RWPE2 (cell line): ENCODE data around the gene FAM89A.

Experiments used
- ATAC-seq: fragments of 200-7000 bp; cut with Tn5 transposase; 3 replicates; pipeline ENCODE4 v1.9.1; 2021; ENCODE audit warnings: low read depth
- DNase-seq: peaks from one replicate; pipeline ENCODE4 v3.0.0-alpha.2; 2020; ENCODE audit warnings: low spot score
- H3K27ac ChIP-seq: fragments of 450-650 bp; 2 replicates; pipeline ENCODE4 v1.5.1; 2017; ENCODE audit warnings: mild to moderate bottlenecking; ENCODE audit not compliant: poor library complexity, severe bottlenecking
- H3K27me3 ChIP-seq: fragments of 250-450 bp; sonication (Bioruptor Pico); 2 replicates; pipeline ENCODE4 v1.5.1; 2021; ENCODE audit warnings: mild to moderate bottlenecking, moderate library complexity; ENCODE audit not compliant: insufficient read depth, poor library complexity, severe bottlenecking
- H3K36me3 ChIP-seq: fragments of 250-450 bp; sonication (Bioruptor Pico); 2 replicates; pipeline ENCODE4 v1.5.1; 2020; ENCODE audit warnings: low read depth, mild to moderate bottlenecking, moderate library complexity
- H3K4me1 ChIP-seq: fragments of 250-450 bp; sonication (Bioruptor Pico); 2 replicates; pipeline ENCODE4 v1.5.1; 2021; ENCODE audit warnings: mild to moderate bottlenecking, moderate library complexity; ENCODE audit not compliant: insufficient read depth, poor library complexity, severe bottlenecking
- H3K4me3 ChIP-seq: fragments of 250-450 bp; sonication (Bioruptor Pico); 2 replicates; pipeline ENCODE4 v1.5.1; 2021; ENCODE audit warnings: mild to moderate bottlenecking, moderate library complexity; ENCODE audit not compliant: severe bottlenecking
- H3K9me3 ChIP-seq: fragments of 250-450 bp; sonication (Bioruptor Pico); 2 replicates; pipeline ENCODE4 v1.5.1; 2021; ENCODE audit warnings: mild to moderate bottlenecking, moderate library complexity; ENCODE audit not compliant: severe bottlenecking
- CTCF ChIP-seq: fragments of 450-650 bp; IDR thresholded peaks from one replicate; pipeline ENCODE4 v1.5.1; 2017; ENCODE audit warnings: mild to moderate bottlenecking, moderate library complexity; ENCODE audit not compliant: poor library complexity, severe bottlenecking

FAM89A gene

GRCh38 chr1:231040019-231040799 is at the start of gene FAM89A:
TSS of gene FAM89A (minus strand) at chr1:231040254. CDS start at chr1:231040211, 43 bp downstream.
- TF ChIP-seq CTCF = no peak
- no peaks in the 10 kb centered on the region for H3K9me3 ChIP-seq
- H3K4me1 ChIP-seq = no peaks in the 10 kb centered on the region
- ATAC-seq = peak; percentile 49; the same call in 2 of the 3 replicates
- DNase-seq = no peak
- H3K27ac ChIP-seq = no peak within 1 kb of the TSS
- H3K27me3 ChIP-seq = no peaks in the 10 kb centered on the region
- no peaks in the 10 kb centered on the region for H3K36me3 ChIP-seq
- H3K4me3 ChIP-seq = peak within 1 kb of the TSS; percentile 77

- Histone ChIP-seq H3K4me1 (no peaks in the 10 kb centered on the region), H3K27me3 (peaks cover 17% of the 10 kb centered on the region), H3K27ac (no peak overlapping the region), H3K36me3 (no peaks in the 10 kb centered on the region), H3K9me3 (no peaks in the 10 kb centered on the region), H3K4me3 (no peak overlapping the region)
- ATAC-seq (no peak), DNase-seq (no peak)
- no peak for TF ChIP-seq CTCF
These were observed 44.3 kb upstream of the FAM89A start for GRCh38 chr1:231084353-231084752.

GRCh38 chr1:231079163-231079562 is 39.1 kb upstream of the FAM89A start:
- ATAC-seq (no peak), DNase-seq (no peak)
- no peak for TF ChIP-seq CTCF
- Histone ChIP-seq H3K9me3 (no peaks in the 10 kb centered on the region), H3K36me3 (no peaks in the 10 kb centered on the region), H3K27ac (no peak overlapping the region), H3K4me3 (no peak overlapping the region), H3K4me1 (no peaks in the 10 kb centered on the region), H3K27me3 (peaks cover 1% of the 10 kb centered on the region)

GRCh38 chr1:231078250-231078649 is 38.2 kb upstream of the FAM89A start:
- H3K27ac ChIP-seq = no peak overlapping the region
- no peaks in the 10 kb centered on the region for H3K27me3 ChIP-seq
- no peaks in the 10 kb centered on the region for H3K4me1 ChIP-seq
- TF ChIP-seq CTCF = no peak
- no peaks in the 10 kb centered on the region for H3K9me3 ChIP-seq
- DNase-seq = no peak
- no peak overlapping the region for H3K4me3 ChIP-seq
- H3K36me3 ChIP-seq = no peaks in the 10 kb centered on the region
- ATAC-seq = no peak

- no peaks in the 10 kb centered on the region for H3K27me3 ChIP-seq
- H3K36me3 ChIP-seq = no peaks in the 10 kb centered on the region
- ATAC-seq (no peak), DNase-seq (no peak)
- no peaks in the 10 kb centered on the region for H3K4me1 ChIP-seq
- TF ChIP-seq CTCF = no peak
- H3K9me3 ChIP-seq = no peaks in the 10 kb centered on the region
- H3K27ac ChIP-seq = no peak overlapping the region
- no peak overlapping the region for H3K4me3 ChIP-seq
These were observed 36.7 kb upstream of the FAM89A start for GRCh38 chr1:231076802-231077201.
